Dermis blood vessel endothelial cell (primary cell): ENCODE measurements around the gene GGT5. TPM values are rescaled to one million over a fixed set of nuclear protein-coding genes. Genes with fewer than 3 reads are reported as not detected.
"Not testable (repeated sequence)": the region's sequence is repeated elsewhere in the genome, so short reads cannot be mapped to it uniquely, and the experiment has no call there.

Experiments used
- DNase-seq: peaks from one replicate; pipeline ENCODE4 v3.0.0; 2010
- total RNA-seq: library from RNA; depleted of rRNA; stranded (reverse); fragments of >200 nt; gene quantifications from 2 replicates; pipeline ENCODE4 v1.2.3, GENCODE V29; 2014

The GGT5 gene
- total RNA-seq, 1 donor from 2014 or later: 4.9 TPM

DNA sequence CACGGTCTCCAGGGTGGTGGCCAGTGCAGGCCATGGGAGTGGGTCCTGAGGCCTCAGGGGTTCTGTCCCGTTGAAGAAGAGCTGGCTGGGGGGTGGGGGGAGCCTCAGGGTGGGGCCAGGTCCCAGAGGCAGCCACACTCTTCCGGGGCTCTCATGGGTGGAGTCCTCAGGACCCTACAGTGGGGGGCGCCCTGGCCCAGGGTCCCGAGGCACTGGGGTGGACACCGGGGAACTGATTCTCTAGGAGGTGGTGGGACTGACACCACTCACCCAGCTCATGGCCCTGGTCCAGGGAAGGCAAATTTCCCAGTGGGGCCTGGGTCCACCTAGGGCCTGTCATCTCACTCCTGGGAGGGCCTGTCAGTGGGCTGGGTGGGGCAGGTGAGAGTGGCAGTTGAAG, 12.8 kb downstream of the GGT5 start:
- DNase-seq: no peak

DNA sequence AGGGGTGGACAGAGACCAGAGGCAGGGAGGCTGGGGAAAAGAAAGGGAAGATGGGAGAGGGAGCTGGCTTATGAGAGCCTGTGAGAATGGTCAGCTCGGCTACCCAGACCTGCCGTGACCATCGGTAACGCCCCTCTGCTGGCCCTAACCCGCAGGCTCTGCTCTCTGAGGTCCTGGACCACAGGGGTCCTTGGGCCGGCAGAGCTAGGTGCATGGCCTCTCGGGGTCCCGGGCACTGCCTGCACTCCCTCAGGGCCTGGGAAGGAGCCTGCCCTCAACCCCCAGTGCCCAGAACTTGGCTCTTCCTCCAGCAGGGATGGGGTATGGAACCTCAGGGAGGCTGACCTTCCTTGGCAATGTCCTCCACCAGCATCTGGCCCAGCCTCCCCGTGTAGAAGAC, 13.2 kb downstream of the GGT5 start:
- DNase-seq: no peak

DNA sequence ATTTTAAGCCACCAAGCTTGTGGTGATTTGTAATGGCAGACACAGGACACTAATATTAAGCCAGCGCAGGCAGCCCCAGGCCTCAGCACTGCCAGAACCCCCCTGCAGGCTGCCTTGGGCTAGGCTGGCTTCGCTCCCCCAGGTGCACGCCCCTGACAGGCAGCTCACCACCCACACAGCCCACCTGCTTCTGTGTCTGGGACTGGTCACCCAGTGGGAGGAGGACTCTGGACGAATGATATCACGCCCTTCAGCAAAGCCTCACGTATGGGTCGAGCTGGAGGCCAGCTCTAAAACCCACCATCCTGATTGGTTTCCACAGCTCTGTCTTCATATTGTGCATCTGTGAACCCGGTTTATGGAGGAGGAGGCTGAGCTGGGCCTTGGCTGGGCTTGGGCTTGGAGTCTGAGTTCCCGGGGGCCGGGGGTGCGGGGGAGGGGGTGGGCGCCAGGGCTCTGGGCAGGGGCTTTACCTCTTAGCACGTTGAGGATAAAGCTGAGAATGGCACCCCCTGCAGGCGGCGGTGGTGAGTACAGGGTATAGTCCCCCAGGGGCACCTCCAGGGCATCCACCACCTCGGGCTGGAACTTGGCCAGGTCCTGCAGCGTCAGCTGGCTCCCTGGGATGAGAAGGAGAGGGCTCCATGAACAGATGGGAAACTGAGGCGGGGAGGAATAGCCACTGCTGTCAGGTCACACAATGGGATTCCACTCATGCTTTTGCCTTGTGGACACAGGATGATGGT, 13.8 kb downstream of the GGT5 start:
- DNase-seq: peak; percentile 32

DNA sequence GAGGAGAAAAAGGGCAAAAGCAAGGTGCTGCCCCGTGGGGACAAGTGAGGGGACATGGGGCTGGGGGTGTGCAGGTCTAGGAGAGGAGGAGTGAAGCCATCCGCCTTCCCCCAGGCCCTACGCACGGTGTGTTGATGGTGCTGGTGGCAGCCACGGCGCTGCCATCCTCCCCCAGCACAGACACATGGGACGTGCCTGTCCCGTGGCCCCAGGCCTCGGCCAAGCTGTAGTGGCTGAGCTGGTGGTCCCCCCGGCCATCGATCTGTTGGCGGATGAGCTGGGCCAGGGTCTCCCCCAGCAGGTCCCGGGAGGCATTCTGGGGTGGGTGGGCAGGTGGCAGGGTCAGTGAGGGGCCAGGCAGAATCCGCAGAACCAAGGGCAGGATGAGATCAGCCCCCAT, 18.9 kb downstream of the GGT5 start:
- no peak for DNase-seq

DNA sequence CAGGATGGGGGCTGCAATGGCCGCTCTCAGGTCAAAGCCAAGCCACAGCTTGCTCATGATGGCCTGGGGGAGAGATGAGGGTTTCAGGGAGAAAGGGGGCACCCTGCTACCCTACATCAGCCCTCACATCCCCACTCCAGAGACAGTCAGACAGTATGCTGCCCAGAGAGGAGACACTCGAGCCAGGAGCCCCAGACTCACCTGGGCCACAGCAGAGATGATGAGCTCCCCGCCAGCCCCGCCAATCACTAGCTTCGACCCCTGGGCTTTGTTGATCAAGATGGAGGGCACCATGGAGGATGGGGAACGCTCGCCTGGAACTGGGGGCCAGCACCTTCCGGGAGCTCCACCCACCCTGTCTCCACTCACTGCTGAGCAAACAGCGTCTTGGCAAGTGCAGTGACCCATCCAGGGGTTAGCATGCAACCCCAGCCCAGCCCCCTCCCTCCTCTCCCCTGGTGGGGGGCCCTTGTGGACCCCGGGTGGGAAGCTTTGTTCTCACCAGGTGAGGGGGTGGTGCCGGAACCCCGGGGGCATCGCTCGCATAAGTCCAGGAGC, 19.8 kb downstream of the GGT5 start:
- DNase-seq: no peak

DNA sequence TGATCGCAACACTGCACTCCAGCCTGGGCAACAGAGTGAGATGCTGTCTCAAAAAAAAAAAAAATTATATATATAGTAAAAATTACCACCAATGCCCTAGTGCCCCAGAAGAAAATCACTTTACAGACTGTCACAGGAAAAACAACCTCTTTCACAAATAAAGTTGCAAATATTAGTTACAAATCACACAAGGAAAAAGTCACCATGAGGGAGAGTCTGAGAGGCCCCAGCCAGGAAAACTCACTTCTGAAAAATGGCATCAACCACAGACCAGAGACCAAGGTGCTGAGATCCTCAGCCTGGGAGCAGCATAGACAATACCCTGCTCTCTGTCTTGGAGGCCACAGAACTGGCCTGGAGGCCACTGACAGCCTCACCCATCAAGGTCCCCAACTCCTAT, 20.4 kb downstream of the GGT5 start:
- no peak for DNase-seq

DNA sequence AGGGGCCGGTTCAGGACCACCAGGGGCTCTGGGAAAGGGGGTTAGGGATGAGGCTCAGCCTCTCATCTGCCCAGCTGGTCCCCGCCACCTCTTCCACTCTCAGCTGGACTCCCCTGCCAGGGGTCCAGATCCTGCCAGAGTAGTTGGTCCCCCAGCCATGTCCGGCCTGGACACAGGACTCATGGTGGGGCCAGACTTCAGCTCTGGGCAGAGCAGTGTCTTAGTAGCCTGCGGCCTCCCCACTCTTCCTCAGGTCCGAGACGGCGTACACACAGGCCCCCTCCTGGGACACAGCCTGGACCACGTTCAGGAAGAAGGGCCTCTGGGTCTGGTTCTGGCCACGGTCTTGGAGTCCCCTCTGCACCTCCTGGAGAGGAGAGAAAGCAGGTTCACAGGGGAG, 25.1 kb downstream of the GGT5 start:
- DNase-seq: no peak

DNA sequence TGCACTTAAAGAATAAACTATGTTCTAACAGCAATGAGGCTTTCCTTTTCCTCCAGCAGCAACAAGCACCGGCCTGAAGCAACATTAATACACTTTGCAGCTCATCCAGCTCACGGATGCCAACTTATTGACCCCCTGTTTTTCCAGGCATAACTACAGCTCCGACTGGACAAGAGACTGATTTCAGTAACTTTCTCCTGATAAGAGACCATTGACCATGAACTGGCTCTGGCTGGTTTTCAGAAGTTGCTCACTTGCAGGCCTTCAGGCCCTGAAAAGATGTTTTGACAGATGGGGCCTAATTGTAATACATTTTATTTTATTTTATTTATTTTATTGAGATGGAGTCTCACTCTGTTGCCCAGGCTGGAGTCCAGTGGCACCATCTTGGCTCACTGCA, 27.5 kb downstream of the GGT5 start:
- no peak for DNase-seq

DNA sequence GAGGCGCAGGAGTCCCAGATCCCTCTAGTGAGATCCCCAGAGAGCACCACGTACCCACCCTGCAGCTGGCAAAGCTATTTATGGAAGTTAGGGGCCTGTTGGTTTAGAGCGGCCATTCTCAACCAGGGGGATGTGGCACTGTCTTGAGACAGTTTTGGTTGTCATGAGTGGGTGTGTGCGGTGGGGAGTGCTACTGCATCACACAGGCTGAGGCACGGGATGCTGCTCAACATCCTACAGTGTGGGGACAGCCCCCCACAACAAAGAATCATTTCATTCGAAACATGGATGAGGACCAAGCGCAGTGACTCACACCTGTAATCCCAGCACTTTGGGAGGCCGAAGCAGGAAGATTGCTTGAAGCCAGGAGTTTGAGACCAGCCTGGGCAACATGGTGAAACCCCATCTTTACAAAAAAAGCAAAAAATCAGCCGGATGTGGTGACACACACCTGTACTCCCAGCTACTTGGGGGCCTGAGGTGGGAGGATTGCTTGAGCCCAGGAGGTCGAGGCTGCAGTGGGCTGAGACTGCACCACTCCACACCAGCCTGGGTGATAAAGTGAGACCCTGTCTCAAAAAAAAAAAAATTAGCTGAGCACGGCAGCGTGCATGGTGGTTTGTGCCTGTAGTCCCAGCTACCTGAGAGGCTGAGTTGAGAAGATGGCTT, 28.2 kb downstream of the GGT5 start:
- no peak for DNase-seq

DNA sequence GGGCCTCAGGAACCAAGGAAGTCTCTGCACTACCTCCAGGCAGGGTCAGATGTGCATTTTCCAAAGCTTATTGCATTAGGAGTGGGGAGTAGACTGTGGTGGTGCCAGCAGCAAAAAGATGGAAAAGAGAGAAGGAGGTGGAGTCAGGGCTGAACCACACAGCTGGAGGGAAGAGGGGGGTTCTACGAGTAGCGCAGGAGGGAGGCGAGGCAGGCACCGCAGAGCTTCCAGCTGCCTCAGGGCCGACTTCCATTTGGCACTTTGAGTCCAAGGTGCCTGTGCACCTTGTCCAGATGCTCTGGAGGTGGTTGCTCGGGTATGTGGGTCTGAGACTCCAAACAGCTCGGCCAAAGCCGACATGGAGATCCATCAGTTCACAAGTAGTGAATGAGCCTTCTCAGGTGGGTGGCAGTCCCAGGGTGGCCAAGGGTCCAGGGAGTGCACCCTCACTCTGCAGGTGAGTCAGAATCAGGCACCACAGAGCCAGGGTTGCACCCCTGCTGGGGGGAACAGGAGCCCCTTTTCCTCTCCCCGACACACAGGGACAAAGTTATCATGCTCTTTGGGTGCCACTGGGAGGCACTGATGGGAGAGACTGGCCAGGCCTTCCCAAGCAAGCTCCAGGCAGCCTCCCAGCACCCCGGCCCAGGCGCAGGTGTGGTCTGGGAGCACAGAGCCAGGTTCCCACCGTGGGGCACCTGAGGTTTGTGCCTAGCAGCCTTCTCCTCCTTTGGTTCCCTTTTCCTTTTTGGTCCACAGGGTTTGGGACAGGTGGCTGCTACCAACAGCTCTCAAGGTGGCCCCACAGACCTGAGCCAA, 30.2 kb downstream of the GGT5 start:
- no peak for DNase-seq

DNA sequence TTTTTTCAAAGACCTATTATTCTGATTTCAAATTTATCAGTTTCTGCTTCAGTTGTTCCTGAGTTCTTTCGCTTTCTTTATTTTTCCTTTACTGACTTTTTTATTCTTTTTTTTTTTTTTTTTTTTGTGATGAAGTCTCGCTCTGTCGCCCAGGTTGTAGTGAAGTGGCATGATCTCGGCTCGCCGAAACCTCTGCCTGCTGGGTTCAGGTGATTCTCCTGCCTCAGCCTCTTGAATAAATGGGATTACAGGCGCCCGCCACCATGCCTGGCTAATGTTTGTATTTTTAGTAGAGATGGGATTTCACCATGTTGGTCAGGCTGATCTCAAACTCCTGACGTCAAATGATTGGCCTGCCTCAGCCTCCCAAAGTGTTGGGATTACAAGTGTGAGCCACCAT, 31.8 kb downstream of the GGT5 start:
- DNase-seq: not testable (repeated sequence)

DNA sequence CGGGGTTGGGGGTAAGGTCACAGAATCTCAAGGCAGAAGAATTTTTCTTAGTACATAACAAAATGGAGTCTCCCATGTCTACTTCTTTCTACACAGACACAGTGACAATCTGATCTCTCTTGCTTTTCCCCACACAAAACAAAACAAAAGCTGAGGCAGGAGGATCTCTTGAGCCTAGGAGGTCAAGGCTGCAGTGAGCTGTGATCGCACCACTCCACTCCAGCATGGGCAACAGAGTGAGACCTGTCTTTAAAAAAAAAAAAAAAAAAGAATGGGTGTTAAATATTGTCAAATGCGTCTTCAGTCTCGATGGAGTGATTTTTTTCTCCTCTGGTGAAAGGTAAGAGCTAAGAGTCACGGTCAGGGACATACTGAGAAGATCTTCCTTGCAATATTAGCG, 33.2 kb downstream of the GGT5 start:
- not testable (repeated sequence) for DNase-seq

DNA sequence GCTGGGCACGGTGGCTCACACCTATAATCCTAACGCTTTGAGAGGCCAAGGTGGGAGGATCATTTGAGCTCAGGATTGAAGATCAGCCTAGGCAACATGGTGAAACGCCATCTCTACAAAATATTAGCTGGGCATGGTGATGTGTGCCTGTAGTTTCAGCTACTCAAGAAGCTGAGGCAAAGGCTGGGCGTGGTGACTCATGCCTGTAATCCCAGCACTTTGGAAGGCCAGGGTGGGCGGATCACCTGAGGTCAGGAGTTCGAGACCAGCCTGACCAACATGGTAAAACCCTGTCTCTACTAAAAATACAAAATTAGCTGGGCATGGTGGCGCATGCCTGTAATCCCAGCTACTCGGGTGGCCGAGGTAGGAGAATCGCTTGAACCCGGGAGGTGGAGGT, 34.5 kb downstream of the GGT5 start:
- not testable (repeated sequence) for DNase-seq

DNA sequence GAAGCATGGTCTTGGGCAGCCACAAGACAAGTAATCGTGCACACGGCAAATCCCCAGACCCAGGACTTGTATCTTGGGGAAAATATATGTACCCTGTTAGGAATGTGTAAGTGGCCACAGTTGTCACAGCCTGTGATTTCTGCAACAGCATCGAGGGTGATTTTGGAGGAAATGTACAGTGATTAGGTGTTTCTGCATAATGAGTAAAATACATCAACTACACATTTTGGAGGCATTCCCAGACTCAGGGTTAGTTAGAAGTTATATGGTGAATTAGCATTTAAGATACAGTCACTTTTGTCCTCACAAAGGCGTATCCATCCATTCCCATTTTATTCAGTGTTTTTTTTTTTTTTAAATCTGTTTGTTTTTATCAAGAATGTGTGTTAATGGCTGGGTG, 35.2 kb downstream of the GGT5 start:
- DNase-seq: no peak

DNA sequence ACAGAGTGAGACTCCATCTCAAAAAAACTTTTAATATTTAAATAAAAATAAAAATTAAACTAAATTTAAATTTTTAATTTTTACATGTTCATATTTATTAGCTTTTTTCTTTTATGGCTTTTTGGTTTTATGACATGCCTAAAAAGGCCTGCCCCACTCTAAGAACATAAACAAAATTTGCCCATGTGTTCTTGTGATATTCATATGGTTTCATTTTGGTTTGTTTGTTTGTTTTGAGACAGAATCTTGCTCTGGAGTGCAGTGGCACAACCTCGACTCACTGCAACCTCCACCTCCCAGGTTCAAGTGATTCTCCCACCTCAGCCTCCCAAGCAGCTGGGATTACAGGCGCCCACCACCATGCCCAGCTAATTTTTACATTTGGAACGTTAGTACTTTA, 35.9 kb downstream of the GGT5 start:
- DNase-seq: no peak

DNA sequence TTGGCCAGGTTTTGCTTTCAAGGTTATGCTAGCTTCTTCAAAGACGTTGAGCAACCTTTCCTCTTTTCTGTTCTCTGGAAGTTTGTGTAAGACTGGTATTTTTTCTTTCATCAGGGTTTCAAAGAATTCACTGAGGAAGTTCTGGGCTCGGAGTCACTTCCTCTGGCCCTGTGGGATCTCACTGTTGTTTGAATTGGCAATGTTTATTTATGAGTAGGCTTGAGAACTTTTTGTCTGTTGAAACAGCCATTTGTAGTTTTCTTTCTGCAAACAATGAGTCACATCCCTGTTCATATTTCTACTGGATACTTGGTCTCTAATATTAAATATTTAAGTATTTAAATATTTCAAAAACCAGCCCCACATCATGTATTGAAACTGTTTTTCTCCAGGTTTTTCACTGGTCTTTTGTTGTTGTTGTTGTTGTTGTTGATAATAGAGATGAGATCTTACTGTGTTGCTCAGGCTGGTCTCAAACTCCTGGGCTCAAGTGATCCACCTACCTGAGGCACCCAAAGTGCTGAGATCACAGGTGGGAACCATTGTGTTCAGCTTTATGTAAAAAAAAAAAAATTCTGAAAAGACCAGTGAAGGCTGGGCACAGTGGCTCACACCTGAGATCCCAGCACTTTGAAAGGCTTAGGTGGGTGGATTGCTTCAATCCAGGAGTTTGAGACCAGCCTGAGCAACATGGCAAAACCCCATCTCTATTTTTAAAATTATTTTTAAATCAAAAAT, 36.7 kb downstream of the GGT5 start:
- peak; percentile 97 for DNase-seq

DNA sequence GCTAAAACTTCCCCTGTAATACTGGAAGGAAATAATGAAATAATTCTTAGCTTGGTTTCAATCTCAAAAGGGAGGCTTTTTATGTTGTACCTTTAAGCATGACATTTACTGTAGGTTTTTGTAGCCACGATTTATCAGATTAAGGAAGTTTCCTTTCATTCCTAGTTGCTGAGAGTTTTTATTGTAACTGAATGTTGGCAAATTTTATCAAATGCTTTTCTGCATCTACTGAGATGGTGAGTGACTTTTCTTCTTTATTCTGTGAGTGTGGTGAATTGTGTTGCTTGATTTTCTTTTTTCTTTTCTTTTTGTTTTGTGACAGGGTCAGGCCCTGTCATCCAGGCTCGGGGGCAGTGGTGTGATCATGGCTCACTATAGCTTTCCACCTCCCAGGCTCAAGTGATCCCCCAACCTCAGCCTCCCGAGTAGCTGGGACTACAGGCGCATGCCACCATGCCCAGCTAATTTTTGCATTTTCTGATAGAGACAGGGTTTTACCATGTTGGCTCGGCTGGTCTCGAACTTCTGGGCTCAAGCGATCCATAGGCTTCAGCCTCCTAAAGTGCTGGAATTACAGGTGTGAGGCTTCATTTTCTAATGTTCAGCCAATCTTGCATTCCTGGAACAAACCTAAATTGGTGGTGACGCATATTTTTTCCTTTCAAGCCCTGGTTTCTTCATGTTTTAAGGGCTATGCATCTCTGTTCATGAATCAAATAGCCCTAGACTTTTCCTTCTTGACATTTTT, 37.4 kb downstream of the GGT5 start:
- DNase-seq: no peak

DNA sequence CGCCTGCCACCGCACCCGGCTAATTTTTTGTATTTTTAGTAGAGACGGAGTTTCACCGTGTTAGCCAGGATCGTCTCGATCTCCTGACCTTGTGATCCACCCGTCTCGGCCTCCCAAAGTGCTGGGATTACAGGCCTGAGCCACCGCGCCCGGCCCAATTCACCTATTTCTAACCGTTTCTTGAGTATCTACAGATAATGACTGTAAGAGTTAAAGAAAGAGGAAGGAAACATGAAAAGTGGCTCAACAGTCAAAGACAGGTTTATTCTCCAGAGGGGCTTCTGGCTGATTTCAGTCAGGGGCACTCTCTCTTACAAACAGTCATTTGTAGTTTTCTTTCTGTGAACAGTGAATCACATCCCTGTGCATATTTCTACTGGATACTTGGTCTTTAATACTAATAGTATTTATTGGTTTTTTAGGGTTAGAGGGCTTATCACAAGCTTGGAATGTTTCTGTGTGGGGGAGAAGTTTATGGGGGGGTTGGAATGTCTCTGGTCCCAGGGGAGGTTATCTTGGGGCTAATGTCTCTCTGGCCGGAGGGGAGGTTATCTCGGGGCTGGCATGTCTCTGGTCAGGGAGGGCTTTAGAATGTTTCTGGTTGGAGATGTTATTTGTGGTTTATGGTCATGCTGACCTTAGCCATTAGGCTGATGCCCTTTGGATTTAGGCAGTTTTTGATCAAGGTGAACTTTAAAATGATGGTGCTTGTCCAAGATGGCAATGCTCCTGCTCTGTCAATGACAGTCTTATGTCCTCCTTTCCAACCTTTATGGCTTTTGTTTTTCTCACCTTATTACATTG, 38.2 kb downstream of the GGT5 start:
- DNase-seq: peak; percentile 52

DNA sequence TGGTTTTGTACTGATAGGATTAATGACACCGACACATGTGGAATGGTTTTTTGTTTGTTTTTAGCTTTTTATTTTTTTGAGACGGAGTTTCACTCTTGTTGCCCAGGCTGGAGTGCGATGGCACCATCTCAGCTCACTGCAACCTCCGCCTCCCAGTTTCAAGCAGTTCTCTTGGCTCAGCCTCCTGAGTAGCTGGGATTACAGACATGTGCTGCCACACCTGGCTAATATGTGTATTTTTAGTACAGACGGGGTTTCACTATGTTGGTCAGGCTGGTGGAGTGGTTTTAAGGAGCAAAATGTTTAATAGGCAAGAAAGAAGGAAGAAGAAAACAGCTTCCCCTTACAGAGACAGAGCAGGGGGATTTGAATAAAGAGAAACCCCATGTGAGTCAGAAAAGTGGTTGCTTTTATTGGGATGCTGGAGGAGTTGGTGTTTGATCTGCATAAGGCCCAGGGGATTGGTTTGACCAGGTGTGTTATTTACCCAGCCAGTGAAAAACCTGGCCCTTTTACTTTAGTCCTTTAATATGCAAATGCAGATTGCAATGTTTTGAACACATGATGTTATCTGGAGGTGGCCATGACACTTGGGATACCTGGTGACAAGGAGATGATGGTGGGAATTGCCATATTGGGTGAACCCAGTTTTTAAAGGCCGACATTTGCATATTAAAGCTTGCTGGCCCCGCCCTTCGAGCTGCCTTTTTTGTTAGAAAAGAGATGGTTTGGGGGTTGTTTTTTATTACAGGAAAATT, 39.3 kb downstream of the GGT5 start:
- no peak for DNase-seq

DNA sequence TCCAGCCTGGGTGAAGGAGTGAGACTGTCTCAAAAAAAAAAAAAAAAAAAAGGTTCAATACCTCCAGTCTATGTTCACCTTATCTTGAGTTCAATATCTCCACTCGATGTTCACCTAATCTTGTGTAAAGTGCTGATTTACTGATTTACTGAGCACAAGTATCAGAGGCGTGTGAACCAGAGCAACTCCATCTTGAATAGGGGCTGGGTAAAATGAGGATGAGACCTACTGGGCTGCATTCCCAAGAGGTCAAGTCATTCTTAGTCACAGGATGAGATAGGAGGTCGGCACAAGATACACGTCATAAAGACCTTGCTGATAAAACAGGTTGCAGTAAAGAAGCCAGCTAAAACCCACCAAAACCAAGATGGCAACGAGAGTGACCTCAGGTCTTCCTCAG, 41.0 kb downstream of the GGT5 start:
- DNase-seq: not testable (repeated sequence)
